22Rv1 (cell line): ENCODE measurements around the gene FAM120A.

ENCODE experiments used
- ZFX ChIP-seq: fragments of 450-650 bp; IDR thresholded peaks from 2 replicates; pipeline ENCODE4 v1.6.1; 2017; ENCODE audit warnings: antibody characterized with exemption, borderline replicate concordance
- TF ChIP-seq, protein P1 (sequence below): fragments of 450-650 bp; IDR thresholded peaks from 2 replicates; pipeline ENCODE4 v1.5.1; 2017; ENCODE audit warnings: mild to moderate bottlenecking

DNA sequence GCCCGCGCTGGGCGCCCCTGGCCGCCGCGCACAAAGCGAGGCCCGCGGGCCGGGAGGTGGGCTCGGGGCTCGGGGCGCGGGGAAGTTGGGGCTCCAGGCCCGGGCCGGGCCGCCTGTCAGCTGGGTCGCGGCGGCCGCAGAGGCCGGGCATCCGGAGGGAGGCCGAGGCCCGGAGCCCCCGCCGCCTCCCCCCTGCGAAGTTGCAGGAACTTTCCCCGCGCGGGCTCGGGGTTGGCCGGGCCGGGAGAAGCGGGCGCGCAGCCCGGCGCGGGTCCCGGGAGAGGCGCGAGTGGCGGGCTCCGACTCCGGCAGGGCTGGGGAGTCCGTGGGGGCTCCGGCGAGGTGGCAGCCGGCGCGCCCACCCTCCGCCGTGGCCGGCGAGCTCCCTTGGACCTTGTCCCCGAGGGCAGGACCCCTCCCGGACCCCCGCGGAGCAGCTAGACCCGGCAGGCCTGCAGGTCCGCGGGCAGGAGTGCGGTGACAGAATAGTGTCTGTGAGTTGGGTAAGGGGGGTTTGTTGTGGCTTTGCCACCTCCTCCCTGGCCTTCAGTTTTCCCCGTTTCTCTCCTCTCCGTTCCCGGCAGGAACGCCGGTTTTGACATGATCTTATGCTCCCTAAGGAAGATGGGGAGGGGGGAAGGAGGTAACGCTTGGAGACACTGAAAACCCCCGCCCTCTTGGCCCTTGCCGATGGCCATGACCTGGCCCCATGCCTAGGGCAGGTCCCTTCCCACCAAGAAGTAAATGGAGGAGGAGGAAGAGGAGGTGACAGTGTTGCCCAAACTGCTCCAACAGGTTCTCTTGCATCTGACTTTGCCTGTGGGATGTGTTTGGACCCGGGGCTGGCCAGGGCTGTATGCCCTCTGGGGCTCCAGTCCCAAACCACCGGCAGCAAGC lies 125.8 kb downstream of the FAM120A start:
- TF ChIP-seq, protein P1, sequence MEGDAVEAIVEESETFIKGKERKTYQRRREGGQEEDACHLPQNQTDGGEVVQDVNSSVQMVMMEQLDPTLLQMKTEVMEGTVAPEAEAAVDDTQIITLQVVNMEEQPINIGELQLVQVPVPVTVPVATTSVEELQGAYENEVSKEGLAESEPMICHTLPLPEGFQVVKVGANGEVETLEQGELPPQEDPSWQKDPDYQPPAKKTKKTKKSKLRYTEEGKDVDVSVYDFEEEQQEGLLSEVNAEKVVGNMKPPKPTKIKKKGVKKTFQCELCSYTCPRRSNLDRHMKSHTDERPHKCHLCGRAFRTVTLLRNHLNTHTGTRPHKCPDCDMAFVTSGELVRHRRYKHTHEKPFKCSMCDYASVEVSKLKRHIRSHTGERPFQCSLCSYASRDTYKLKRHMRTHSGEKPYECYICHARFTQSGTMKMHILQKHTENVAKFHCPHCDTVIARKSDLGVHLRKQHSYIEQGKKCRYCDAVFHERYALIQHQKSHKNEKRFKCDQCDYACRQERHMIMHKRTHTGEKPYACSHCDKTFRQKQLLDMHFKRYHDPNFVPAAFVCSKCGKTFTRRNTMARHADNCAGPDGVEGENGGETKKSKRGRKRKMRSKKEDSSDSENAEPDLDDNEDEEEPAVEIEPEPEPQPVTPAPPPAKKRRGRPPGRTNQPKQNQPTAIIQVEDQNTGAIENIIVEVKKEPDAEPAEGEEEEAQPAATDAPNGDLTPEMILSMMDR, result no peak
- no peak for TF ChIP-seq ZFX
